ENCODE results near the gene SP5.

- no peak for TF ChIP-seq CTCF (IDR thresholded peaks at IDR 0.05)
- no peak for TF ChIP-seq POLR2A (IDR thresholded peaks at IDR 0.05)
- no peak for TF ChIP-seq EP300 (IDR thresholded peaks at IDR 0.05)
These were observed 2.2 kb upstream of the SP5 start for GRCh38 chr2:170712653-170713542.
